Mucosa of stomach (tissue), 1 donor: ENCODE data around the gene EHD1.

ENCODE experiments used
- H3K27me3 ChIP-seq: one replicate; pipeline ENCODE4 v1.7.0; 2013; ENCODE audit warnings: mild to moderate bottlenecking, low read length; ENCODE audit not compliant: control insufficient read depth, insufficient read depth
- H3K36me3 ChIP-seq: one replicate; pipeline ENCODE4 v1.7.0; 2013; ENCODE audit warnings: low read length; ENCODE audit not compliant: control insufficient read depth, insufficient read depth
- H3K4me1 ChIP-seq: one replicate; pipeline ENCODE4 v1.7.0; 2013; ENCODE audit warnings: mild to moderate bottlenecking, low read length; ENCODE audit not compliant: control insufficient read depth, insufficient read depth
- H3K4me3 ChIP-seq: one replicate; pipeline ENCODE4 v1.7.0; 2013; ENCODE audit warnings: low read length
- H3K9ac ChIP-seq: one replicate; pipeline ENCODE4 v1.7.0; 2013; ENCODE audit warnings: mild to moderate bottlenecking, low read length, moderate library complexity
- H3K9me3 ChIP-seq: one replicate; pipeline ENCODE4 v1.7.0; 2013; ENCODE audit warnings: mild to moderate bottlenecking, low read length, moderate library complexity; ENCODE audit not compliant: control insufficient read depth
- donor health status: Pancreatic carcinoma.

The EHD1 gene

DNA sequence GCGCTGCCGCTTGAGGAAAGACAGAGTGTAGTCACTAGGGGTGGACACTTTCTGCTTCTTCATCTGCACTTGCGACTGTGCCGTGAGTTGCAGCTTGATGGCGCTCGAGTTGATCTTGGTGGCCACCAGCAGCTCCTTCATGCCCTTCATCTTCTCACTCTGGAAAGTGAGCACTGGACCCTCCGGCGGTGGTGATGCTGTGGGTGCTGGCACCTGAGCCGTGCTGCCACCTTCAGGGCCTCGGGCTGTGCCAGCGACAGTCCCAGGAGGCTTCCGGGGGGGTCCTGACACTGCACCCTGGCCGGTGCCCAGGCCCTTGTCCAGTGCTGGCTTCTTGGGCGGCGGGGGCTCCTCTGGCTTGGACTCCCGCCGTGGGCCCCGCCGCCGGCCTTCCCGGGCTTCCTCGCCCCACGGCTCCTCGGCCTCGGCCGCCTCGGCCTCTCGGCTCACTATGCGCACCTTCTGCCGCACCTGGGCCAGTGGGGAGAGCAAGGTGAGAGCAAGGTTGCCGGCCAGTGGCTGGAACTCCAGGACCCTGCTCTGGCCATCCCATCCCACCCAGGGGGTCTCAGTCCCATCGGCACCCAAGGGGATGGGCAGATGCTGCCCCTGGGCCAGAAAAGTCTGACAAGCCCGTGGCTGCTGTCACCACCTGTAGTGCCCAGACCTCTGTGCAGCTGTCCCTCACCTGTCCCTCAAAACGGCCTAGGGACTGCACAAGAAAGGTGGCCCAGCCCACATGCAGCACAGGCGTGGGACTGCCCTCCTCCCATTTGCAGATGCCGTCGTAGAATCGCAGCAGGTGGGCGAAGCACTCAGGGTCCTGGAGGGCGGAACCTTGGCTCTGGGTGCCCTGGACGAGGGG lies 73.8 kb downstream of the EHD1 start:
- Histone ChIP-seq H3K36me3 (peaks cover 13% of the 10 kb centered on the region), H3K27me3 (no peaks in the 10 kb centered on the region), H3K9me3 (no peaks in the 10 kb centered on the region), H3K4me3 (no peak overlapping the region), H3K9ac (no peak overlapping the region), H3K4me1 (peaks cover 29% of the 10 kb centered on the region)

DNA sequence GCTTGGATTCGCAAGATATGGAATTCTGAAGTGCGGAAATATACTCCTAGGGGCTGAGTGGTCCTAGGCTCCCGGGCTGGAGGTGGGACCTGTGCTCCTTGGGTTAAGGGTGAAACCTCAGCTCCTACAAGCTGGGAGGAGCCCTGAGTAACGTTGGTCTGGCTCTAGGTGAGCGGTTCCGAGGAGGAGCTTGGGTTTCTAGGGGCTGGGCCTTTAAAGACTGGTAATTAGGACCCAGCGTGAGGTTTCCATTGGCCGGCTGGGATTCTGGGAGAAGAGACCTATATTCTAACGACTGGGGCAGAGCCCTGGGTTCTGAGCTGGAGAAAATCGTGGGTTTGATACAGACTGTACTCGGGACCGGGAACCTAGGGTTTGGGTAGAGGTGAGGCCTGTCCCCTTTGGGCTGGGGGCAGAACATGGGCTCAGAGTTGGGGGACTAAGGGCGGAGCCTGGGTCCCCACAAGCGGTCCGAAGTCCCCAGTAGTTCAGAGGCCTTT lies 74.5 kb downstream of the EHD1 start:
- Histone ChIP-seq H3K4me3 (peak overlapping the region; percentile 82), H3K4me1 (peaks cover 24% of the 10 kb centered on the region), H3K36me3 (peaks cover 13% of the 10 kb centered on the region), H3K9ac (peak overlapping the region; percentile 65), H3K9me3 (no peaks in the 10 kb centered on the region), H3K27me3 (no peaks in the 10 kb centered on the region)

DNA sequence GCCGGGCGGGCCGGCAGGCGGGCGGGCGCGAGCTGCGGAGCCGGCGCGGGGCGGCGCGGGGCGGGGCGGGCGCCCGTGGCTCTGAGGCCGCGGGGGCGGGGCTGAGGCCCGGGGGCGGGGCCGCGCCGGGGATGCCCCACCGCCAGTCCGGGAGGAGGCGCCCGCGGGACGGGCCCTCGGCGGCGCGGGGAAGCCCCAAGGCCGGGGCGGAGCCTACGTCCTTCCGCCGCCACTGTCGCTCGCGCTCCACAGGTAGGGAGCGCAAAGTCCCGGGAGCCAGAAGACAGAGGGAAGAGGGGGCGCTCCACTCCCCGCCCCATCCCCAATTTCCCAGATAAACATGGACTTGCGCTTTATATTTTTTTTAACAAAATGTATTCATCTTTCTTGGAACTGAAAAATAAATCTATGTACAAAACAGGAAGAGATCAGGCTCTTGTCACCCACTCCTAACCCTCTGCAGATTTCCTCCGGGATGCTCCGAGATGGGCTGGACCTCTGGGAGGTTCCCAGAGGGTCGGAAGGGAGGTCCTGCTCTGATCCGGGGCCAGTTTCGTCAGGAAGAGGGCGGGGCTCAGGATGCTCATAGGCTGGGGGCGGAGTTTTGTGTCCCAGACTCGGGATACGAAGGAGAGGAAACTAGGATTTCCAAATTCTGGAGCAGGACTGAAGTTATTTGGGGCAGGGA lies 75.1 kb downstream of the EHD1 start, which contains the start of gene MAP4K2:
Gene MAP4K2 (minus strand): TSS at position 57 of the 688 bp plus-strand sequence. CDS start 65 bp downstream, outside the sequence.
- Histone ChIP-seq H3K27me3 (no peaks in the 10 kb centered on the region), H3K4me1 (peaks cover 24% of the 10 kb centered on the region), H3K36me3 (peaks cover 13% of the 10 kb centered on the region), H3K4me3 (peak within 1 kb of the TSS; percentile 82), H3K9ac (peak within 1 kb of the TSS; percentile 65), H3K9me3 (no peaks in the 10 kb centered on the region)

DNA sequence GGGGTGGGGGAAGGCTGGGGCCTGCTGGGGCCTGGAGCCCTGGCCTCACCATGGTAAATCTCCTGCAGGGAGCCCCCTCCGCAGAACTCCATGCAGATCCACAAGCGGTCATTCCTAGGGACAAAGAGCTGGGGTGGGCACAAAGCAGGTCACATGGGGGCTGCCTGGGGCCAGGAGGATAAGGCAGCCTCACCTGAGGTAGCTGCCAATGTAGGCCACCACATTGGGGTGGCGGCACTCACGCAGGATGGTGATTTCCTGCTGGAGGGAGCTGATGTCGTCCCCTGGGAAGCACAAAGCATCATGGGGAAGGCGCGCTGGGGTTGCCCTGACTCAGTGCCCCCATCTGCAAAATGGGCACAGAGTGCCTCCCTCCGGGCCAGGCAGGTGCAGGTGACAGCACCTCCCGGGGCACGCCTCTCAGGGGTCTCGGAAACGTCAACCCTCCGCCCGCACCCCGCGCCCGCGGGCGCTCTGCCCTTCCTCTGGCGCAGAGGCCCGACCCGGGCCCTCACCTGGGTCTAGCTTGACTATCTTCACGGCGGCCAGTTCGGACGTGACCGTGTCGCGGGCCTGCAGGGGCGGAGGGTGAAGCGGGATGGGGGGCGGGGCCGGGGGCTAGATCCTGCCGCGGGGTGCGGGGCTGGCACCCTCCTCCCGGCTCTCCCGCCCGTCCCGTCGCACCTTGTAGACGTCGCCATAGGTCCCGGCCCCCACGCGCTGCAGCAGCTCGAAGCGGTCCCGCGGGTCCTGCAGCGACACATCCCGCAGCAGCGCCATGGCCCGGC lies 75.9 kb downstream of the EHD1 start:
- peaks cover 13% of the 10 kb centered on the region for H3K36me3 ChIP-seq
- peak overlapping the region; percentile 28 for H3K9ac ChIP-seq
- peak overlapping the region; percentile 19 for H3K4me3 ChIP-seq
- H3K4me1 ChIP-seq = peaks cover 24% of the 10 kb centered on the region
- H3K9me3 ChIP-seq = no peaks in the 10 kb centered on the region
- no peaks in the 10 kb centered on the region for H3K27me3 ChIP-seq
